Suppressor macrophage treated with lipopolysaccharide for 1 hour (primary cell): ENCODE results near the gene TRPM5.

ENCODE experiments used
- DNase-seq, 3 donors: peaks; one replicate each; pipeline ENCODE4 v3.0.0-alpha.2; 2020 to 2022

The TRPM5 gene

DNA sequence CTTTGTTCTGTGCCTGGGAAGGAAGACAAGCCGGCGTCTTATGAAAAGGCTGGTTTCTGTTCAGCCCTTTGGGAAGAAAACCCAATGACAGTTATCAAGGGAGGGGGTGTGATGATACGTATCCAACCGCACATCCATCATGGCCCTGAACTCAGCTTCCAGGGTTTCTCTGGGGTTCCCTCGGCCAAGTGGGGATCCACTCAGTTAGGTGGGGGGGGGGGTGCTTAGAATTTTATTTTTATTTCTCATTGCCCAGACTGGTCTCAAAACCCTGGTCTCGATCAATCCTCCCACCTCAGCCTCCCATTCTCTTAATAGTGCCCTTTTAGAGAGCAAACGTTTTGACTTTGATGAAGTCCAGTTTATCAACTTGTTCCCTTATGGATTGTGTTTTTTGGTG lies 26.2 kb upstream of the TRPM5 start:
- no peak for DNase-seq

GRCh38 chr11:2468363-2469235 lies 24.3 kb upstream of the TRPM5 start:
- peak; percentile 21 to 40 (median 32) for DNase-seq

DNA sequence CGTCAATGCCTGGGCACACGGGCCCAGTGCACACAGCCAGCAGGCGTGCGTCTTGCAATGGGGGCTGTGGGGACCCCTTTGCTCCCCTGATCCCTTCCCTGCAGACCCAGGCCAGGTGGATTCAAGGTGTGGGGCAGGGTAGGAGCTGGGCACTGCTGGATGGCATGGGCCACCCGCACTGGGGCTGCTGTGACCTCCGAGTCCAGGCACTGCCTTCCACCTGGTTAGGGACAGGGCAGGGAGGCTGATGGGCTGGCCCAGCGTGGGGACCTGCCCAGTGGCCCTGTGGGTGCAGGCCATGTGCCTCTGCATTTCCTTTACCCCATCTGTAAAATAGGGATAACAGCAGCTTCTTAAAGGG lies 23.4 kb upstream of the TRPM5 start:
- no peak for DNase-seq

- peak; percentile 37 to 45 (median 38) for DNase-seq
Observed at GRCh38 chr11:2466869-2467694, 22.8 kb upstream of the TRPM5 start.

- DNase-seq, result no peak
Observed at GRCh38 chr11:2466069-2466801, 21.9 kb upstream of the TRPM5 start.

GRCh38 chr11:2465202-2466068 lies 21.1 kb upstream of the TRPM5 start:
- DNase-seq, result no peak

DNA sequence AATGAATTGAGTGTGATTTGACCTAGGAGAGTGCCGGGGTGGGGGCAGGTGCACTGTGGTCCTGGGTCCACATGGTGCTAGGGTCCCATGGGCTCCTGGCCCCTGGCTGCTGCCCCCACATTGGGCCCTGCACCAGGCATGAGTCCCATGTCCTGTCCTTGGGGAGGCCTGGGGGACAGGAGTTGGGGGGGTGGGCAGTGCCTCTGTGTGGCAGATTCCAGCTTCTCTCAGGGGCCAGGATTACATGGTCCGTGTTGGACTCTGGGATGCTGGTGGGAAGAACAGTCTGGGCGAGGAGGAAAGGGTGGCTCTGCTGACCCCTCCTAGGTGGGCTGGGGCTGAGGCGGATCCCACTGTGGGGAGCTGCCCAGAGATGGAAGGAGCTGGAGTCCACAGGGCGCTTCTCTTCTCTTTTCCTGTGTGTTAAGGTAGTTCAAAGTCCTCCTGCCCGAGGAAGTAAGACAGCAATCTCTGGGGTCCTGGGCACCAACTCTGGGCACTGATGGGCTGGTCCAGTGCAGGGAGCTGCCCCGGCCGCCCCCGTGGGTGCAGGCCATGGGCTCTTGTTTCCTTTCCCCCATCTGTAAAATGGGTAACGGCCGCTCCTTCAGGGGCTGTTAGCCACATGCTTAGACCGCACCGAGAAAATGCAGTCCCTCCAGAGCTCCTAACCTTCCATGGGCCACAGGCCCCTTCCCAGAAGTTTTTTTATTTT lies 20.3 kb upstream of the TRPM5 start:
- DNase-seq, result no peak

- DNase-seq, result no peak
Observed at GRCh38 chr11:2463766-2464277, 19.5 kb upstream of the TRPM5 start.

- no peak for DNase-seq
Observed at GRCh38 chr11:2462986-2463765, 18.9 kb upstream of the TRPM5 start.

- no peak for DNase-seq
Observed at GRCh38 chr11:2462543-2462985, 18.2 kb upstream of the TRPM5 start.

- no peak for DNase-seq
Observed at GRCh38 chr11:2461956-2462542, 17.7 kb upstream of the TRPM5 start.

GRCh38 chr11:2461253-2461955 lies 17.1 kb upstream of the TRPM5 start:
- no peak for DNase-seq

DNA sequence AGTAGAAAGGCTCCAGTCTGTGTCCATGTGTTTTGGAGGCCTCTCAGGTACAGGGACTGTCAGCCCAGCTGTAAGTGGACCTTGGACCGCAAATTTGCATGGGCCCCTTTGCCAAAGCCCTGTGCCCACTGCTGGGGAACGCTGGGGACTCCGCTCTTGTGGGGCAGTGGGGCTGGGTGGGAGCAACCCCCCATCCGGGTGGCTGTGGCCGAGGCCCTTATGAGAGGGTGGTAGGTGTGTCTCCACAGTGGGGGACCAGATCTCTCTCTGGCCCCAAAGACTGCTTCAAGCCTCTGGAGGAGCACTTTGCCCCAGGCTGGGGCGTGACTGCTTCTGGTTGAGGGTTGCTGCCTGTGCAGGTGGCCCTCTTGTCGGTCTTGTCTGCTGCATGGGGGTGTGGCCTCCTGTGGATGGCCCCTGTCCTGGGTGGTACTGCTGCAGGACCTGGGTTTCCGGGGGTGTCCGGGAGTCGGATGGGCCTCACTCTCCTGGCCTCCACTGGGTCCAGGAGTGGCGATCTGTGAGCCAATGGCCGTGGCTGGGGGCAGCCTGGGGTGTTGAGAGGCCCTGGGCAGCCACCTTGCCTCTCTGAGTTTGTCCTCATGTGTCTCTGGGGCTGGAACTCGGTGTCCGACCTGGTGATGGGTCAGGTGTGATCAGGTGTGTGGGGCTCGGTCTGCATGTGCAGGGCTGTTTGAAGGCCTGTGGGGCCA lies 16.4 kb upstream of the TRPM5 start:
- DNase-seq, result no peak

DNA sequence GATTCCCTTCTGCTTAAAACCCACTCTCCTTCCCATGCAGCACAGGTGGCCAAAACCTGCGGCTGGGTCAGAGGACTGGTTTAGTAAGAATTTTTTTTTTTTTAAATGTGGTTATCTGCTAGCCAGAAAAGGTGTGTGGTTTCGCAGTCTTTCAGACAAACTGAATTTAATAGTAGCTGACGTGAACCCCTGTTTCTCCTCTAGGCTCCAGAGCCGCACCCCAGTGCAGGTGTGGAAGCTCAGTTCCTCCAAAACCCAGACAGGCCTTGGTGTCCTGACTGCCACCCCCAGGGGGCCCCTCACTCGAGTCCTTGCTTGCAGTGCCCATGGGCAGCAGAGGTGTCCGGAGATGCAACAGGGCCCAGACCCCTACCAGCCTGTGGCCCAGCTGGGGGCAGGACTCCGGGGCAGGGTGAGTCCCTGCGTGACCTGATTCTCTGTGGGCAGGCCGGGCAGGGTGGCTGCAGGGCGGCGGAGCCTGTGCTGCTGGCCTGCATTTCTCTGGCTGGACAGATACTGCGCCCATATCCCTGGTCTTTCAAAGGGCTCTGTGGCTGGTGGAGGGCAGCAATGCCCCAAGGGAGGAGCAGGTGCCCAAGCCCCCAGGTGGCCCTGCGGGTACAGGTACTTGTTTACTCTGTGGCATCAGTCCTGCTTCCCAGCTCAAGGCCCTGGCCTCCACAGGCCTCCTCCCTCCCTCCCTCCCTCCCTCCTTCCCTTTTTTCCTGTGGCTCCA lies 15.7 kb upstream of the TRPM5 start:
- no peak for DNase-seq

DNA sequence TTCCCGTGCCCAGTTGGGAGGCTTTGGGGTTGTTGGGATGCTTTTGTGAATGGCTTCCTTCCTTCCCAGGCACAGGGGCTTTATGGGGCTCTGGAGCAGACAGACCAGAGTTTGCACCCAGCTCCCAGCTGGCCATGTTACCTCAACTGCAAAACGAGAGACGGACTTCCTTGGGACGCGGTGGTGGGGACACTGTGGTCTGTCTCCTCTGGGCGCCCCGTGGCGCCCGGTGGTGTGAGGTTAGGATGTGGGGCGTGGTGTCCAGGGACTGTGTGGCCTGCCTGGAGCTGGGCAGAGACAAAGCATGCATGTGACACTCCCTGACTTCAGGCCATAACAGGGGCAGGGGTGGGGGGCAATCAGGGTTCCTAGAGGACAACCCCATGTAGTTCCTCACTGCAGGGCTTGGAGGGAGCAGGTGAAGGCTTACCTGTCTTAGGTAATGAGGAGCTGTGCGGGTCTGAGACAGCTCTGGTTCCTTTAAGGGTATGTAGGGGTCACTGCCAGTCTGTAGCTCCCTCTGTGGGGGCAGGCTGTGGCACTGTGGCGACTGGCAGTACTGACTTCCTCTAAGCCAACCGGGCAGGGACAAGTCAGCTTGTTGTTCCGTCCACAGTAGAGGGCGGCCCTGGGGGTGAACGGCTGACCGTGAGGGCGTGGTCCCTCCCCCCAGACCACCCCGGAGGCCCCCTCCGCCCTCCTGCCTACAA lies 14.9 kb upstream of the TRPM5 start:
- peak; percentile 25 to 46 (median 34) for DNase-seq

DNA sequence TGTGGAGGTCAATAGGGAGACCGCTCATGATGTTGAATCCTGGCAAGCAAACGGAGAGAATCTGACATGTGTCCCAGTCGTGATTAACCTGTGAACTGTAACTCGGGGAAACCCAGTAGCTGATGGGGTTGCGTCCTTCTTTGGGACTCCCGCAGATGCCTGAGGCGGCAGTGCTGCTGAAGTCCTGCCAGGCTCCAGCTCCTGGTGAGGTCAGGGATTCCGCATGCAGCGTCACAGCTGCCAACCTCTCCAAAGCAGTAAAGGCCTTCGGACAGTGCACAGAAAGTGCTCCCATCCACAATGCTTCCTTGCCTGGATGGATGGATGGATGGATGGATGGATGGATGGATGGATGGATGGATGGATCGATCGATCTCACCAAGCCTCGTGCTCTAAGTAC lies 14.0 kb upstream of the TRPM5 start:
- no peak for DNase-seq

GRCh38 chr11:2453436-2453835 lies 9.1 kb upstream of the TRPM5 start:
- no peak for DNase-seq
